KMS-11 (cell line): ENCODE data around the gene SPRY1.

ENCODE experiments used
- H2AFZ ChIP-seq: fragments of 200-600 bp; sonication (generic); 2 replicates; pipeline ENCODE4 v1.6.1; 2016; ENCODE audit warnings: antibody characterized with exemption, mixed run types, low read depth
- H3K27ac ChIP-seq: fragments of 200-600 bp; sonication (generic); 2 replicates; pipeline ENCODE4 v1.6.1; 2016; ENCODE audit warnings: mild to moderate bottlenecking, mixed run types
- H3K27me3 ChIP-seq: fragments of 200-600 bp; sonication (generic); 2 replicates; pipeline ENCODE4 v1.6.1; 2017; ENCODE audit warnings: mild to moderate bottlenecking, low read depth, mixed run types, moderate library complexity; ENCODE audit not compliant: insufficient read depth
- H3K36me3 ChIP-seq: fragments of 200-600 bp; sonication (generic); 2 replicates; pipeline ENCODE4 v1.6.1; 2017; ENCODE audit warnings: mild to moderate bottlenecking, mixed run types; ENCODE audit not compliant: insufficient read depth
- H3K4me1 ChIP-seq: fragments of 200-600 bp; sonication (generic); 2 replicates; pipeline ENCODE4 v1.6.1; 2016; ENCODE audit warnings: mild to moderate bottlenecking, low read depth, mixed run types; ENCODE audit not compliant: poor library complexity, severe bottlenecking
- H3K4me2 ChIP-seq: fragments of 200-600 bp; sonication (generic); 2 replicates; pipeline ENCODE4 v1.7.0; 2016; ENCODE audit warnings: mild to moderate bottlenecking, mixed run types
- H3K4me3 ChIP-seq: fragments of 200-600 bp; sonication (generic); IDR thresholded peaks from 2 replicates; pipeline ENCODE4 v1.6.1; 2017; ENCODE audit warnings: low read depth, low read length, mixed read lengths; ENCODE audit not compliant: insufficient read depth
- H3K79me2 ChIP-seq: fragments of 200-600 bp; sonication (generic); 2 replicates; pipeline ENCODE4 v1.6.1; 2016; ENCODE audit warnings: low read depth, mixed run types; ENCODE audit not compliant: insufficient read depth
- H3K9ac ChIP-seq: fragments of 200-600 bp; sonication (generic); 2 replicates; pipeline ENCODE4 v1.6.1; 2016; ENCODE audit warnings: mild to moderate bottlenecking, mixed run types
- H4K20me1 ChIP-seq: fragments of 200-600 bp; sonication (generic); 2 replicates; pipeline ENCODE4 v1.6.1; 2016; ENCODE audit warnings: mild to moderate bottlenecking, mixed run types; ENCODE audit not compliant: insufficient read depth
- TF ChIP-seq, protein P1 (sequence below): fragments of 200-600 bp; sonication (generic); conservative IDR thresholded peaks from 2 replicates; pipeline ENCODE4 v1.6.1; 2017; ENCODE audit warnings: low read depth, mild to moderate bottlenecking, antibody characterized with exemption, low read length, moderate library complexity, mixed read lengths

The SPRY1 gene

DNA sequence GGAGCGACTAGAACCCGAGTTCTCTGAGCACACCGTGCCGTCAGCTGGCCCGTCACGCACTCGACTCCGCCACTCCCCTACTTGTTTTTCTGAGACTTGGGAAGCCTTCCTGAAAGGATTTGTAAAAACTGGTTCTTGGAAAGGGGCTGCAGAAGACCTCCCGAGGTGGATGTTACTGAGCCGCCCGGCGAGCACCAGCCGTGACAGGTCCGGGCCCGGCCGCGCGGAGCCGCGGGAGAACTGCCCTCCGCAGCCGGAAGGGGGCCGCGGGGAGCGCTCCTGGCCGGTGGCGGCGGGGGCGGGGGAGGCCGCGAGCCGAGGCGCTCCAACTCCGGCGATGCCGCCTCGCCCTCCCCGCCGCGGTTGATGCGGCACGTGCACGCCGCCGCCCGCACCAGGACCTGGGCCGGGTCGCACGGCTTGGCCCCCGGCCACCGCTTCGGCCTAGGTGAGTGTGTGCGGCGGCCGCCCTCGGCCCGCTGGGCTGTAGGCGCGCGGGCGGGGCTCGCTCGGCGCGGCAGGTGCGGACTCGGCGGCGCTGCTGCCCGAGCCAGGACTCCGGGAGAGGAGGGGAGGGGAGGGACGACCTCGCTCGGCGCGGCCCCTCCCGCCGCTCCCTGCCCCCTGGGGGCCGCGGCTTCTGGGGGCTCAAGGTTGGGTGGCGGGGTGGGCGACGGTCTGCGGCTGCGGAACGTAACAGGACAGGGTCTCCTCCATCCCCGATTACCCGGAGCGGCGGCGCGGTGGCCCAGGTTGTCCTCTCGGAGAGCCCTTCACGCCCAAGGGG, 1.7 kb downstream of the SPRY1 start:
- TF ChIP-seq, protein P1, sequence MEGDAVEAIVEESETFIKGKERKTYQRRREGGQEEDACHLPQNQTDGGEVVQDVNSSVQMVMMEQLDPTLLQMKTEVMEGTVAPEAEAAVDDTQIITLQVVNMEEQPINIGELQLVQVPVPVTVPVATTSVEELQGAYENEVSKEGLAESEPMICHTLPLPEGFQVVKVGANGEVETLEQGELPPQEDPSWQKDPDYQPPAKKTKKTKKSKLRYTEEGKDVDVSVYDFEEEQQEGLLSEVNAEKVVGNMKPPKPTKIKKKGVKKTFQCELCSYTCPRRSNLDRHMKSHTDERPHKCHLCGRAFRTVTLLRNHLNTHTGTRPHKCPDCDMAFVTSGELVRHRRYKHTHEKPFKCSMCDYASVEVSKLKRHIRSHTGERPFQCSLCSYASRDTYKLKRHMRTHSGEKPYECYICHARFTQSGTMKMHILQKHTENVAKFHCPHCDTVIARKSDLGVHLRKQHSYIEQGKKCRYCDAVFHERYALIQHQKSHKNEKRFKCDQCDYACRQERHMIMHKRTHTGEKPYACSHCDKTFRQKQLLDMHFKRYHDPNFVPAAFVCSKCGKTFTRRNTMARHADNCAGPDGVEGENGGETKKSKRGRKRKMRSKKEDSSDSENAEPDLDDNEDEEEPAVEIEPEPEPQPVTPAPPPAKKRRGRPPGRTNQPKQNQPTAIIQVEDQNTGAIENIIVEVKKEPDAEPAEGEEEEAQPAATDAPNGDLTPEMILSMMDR, result peak; percentile 28; the same call in 1 of the 2 replicates
- Histone ChIP-seq H3K27ac (peak overlapping the region; percentile 75), H3K27me3 (no peaks in the 10 kb centered on the region), H3K4me3 (no peak overlapping the region), H4K20me1 (no peaks in the 10 kb centered on the region), H3K36me3 (peaks cover 4% of the 10 kb centered on the region; the same call in 1 of the 2 replicates), H3K9ac (peak overlapping the region; percentile 90), H3K4me2 (peak overlapping the region; percentile 81), H3K4me1 (peaks cover 25% of the 10 kb centered on the region), H3K79me2 (peaks cover 43% of the 10 kb centered on the region), H2AFZ (peak overlapping the region; percentile 63)

DNA sequence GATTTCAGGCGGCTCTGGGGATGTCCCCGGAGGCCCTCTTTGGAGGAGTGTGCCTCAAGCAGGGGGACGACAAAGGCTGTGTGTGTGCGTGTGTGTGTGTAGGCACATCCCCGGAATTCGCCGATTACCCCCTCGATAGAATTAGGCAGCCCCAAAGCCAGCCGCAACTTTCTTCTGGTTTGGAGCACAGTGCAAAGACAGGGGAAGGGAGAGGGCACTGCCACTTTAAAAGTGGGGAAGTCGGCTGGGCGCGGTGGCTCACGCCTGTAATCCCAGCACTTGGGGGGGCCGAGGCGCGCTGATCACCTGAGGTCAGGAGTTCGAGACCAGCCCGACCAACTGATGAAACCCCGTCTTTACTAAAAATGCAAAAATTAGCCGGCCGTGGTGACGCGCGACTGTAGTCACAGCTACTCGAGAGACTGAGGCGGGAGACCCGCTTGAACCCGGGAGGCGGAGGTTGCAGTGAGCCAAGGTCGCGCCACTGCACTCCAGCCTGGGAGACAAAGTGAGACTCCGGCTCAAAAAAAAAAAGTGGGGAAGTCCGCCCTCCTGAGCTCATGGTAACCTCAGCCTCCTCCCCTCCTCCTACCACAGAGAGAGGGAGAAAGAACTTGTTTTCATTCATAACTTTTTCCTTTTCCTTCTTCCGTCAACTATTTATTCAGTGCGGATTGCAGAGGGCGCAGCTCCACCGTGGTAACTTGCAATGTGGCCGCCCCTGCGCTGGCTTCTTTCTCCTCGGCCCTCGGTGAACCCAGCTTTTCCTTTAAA, 2.4 kb downstream of the SPRY1 start:
- Histone ChIP-seq H2AFZ (peak overlapping the region; percentile 63), H4K20me1 (no peaks in the 10 kb centered on the region), H3K27ac (peak overlapping the region; percentile 75), H3K79me2 (peaks cover 44% of the 10 kb centered on the region), H3K4me1 (peaks cover 27% of the 10 kb centered on the region), H3K4me2 (peak overlapping the region; percentile 81), H3K27me3 (no peaks in the 10 kb centered on the region), H3K36me3 (peaks cover 4% of the 10 kb centered on the region; the same call in 1 of the 2 replicates), H3K4me3 (peak overlapping the region; percentile 50), H3K9ac (peak overlapping the region; percentile 90)
- TF ChIP-seq, protein P1, result no peak

DNA sequence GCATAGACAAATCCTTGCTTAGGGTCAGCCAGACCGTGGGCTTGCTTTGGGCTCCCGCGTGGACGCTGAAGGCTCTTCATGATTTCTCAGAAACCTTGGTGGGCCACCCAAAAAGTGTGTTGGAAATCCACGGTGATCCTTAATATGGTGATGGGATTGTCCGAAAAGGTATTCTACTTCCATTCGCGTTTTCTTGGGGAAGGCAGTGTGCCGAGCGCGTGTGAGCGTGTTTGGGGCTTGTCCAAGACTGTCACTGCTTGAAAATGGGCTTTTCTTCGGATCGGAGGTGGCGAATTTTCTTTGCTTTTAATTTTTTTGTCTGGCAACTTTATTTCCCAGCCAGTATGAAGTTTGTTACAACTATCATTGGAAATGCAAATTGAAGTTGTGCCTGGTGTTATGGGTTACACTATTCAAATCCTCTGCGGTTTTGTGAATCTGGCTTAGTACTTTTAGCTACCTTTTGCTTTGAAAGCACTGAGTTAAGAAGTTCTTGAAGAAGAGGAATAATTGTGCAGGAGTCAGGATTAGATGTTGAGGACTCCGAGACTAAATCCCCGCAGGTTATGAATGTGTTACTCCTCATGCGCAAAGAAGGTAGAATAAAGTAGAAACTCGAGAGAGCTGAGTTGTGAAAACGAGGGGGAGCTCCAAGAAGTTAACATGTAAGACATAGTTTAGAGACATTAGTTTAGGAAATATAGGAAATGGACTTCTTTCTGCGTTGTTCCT, 3.2 kb downstream of the SPRY1 start:
- Histone ChIP-seq H3K9ac (peak overlapping the region; percentile 90), H3K79me2 (peaks cover 50% of the 10 kb centered on the region), H3K4me2 (peak overlapping the region; percentile 81), H3K4me1 (peaks cover 27% of the 10 kb centered on the region), H2AFZ (peak overlapping the region; percentile 63), H3K27ac (peak overlapping the region; percentile 75), H4K20me1 (no peaks in the 10 kb centered on the region), H3K4me3 (peak overlapping the region; percentile 50), H3K36me3 (peaks cover 8% of the 10 kb centered on the region; the same call in 1 of the 2 replicates), H3K27me3 (no peaks in the 10 kb centered on the region)
- TF ChIP-seq, protein P1, result no peak
